DOHH2 (cell line): ENCODE results near the gene EPHA3.

Experiments
- EZH2phosphoT487 ChIP-seq: fragments of 200-600 bp; sonication (generic); IDR thresholded peaks from 2 replicates; pipeline ENCODE4 v1.6.1; 2017; ENCODE audit warnings: borderline replicate concordance, mild to moderate bottlenecking, antibody characterized with exemption, low read length, moderate library complexity, mixed read lengths
- TF ChIP-seq, protein P1 (sequence below): fragments of 200-600 bp; sonication (generic); IDR thresholded peaks from one replicate; pipeline ENCODE4 v1.5.1; 2014; ENCODE audit warnings: antibody characterized with exemption, mild to moderate bottlenecking, low read depth, low read length; ENCODE audit not compliant: poor library complexity, severe bottlenecking

GRCh38 chr3:89434621-89435380, 327.4 kb downstream of the EPHA3 start:
- TF ChIP-seq, protein P1, sequence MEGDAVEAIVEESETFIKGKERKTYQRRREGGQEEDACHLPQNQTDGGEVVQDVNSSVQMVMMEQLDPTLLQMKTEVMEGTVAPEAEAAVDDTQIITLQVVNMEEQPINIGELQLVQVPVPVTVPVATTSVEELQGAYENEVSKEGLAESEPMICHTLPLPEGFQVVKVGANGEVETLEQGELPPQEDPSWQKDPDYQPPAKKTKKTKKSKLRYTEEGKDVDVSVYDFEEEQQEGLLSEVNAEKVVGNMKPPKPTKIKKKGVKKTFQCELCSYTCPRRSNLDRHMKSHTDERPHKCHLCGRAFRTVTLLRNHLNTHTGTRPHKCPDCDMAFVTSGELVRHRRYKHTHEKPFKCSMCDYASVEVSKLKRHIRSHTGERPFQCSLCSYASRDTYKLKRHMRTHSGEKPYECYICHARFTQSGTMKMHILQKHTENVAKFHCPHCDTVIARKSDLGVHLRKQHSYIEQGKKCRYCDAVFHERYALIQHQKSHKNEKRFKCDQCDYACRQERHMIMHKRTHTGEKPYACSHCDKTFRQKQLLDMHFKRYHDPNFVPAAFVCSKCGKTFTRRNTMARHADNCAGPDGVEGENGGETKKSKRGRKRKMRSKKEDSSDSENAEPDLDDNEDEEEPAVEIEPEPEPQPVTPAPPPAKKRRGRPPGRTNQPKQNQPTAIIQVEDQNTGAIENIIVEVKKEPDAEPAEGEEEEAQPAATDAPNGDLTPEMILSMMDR, result no peak
- no peak for TF ChIP-seq EZH2phosphoT487
